Stimulated activated CD8-positive, alpha-beta memory T cell treated with anti-CD3 and anti-CD28 coated beads, Interleukin-4, amount 100 ng/mL, for 1 hour (primary cell): Measurements from ENCODE around the gene IREB2.

Experiments
- DNase-seq, 2 donors: peaks; one replicate each; pipeline ENCODE4 v3.0.0-alpha.2; 2020; ENCODE audit warnings: low read depth in 2 of 2, low spot score in 1 of 2

Gene IREB2

DNA sequence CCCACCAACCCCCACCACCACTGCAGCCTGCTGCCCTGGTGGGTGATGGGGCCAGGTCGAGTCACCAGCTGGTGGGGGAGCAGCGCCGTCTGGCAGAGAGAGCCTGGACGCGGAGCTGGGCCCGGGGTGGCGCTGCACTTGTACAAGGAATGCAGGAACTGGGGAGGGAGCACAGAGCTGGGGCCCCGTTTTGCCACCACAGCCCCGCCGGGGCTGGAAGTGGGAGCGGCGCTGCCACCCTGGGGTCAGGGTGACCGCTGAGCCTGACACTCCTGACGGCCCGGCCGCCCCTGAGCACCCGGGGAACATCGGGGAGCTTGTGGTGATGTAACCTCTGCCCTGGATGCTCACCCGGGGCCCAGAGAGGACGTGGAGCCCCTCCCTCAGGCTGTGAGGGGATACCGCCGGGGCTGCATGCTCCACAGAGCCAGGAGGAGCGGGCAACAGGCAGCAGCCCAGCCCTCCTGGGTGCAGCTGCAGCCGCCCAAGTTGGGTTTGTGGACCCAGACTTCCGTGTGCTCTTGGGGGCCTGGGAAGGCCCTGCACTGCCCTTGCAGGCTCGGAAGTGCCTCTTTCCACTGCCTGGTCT is 32.6 kb upstream of the IREB2 start:
- no peak for DNase-seq

DNA sequence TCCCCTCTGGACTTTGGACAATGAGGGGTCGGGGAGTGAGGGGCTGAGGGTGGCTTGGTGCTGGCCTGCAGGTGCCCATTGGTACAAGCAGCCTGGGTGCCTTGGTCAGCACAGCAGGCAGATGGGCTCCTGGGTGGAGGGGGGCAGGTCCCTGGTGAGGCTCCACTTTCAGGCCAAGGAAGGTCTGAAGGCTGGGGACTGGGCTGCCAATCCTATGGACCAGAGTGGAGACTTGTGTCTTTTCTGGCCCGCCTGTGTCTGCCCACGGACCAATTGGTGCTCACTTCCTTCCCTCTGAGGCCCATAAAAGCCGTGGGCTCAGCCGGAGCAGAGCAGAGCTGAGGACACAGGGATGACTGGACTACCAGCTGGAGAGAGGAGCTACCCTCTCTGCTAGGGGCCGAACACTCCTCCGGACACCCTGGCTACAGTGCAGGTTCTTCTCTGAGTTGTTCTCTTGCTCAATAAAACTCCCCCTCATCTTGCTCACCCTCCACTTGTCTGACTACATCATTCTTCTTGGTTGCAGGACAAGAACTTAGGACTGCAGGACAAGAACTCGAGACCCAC is 31.9 kb upstream of the IREB2 start:
- DNase-seq, result no peak

DNA sequence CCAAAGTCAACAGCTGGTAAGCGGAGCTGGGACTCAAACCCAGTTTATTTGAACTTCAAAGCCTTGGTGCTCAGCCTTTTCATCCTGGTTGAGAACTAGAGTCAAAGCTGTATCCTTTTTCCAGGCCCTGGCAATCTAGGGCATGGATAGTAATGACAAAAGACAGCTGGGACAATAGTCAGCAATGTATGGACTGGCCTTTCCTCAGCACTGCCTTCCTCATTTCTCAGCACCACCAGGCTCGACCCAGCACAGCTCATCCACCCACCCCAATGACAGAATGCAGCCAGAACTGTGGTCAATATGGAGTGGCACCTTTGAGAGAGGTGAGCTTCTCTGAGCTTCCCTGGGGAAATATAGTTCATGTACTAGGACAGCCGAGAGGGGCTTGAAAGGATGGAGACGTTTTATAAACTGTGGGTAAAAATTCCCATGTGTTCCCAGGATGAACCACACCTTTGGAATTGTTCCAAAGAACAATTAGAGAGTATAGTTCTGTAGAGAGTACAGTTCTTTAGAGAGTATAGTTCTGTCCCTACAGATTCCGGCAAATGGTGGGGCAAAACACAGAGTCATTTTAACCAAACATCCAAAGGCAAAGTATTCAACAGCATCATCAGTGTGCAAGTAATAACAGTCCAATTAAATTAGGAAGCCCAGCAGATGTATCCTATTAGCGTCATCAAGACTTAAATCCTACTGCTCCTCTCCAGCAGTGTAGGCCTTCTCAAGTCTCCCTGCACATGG is 30.2 kb upstream of the IREB2 start:
- DNase-seq, result no peak

DNA sequence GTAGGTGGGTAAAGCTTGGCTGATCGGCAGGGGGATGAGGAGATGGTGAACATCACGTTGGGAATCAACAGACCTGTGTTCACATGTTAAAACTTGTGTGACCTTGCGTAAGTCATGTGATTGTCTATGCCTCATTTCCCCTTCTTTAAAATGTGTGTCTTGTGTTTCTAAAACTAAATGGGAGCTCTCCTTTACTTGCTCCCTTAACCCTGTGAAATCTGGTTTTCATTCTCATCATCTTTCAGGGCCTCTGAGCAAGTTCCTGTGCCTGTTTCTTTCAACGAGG is 29.7 kb upstream of the IREB2 start:
- DNase-seq, result no peak

DNA sequence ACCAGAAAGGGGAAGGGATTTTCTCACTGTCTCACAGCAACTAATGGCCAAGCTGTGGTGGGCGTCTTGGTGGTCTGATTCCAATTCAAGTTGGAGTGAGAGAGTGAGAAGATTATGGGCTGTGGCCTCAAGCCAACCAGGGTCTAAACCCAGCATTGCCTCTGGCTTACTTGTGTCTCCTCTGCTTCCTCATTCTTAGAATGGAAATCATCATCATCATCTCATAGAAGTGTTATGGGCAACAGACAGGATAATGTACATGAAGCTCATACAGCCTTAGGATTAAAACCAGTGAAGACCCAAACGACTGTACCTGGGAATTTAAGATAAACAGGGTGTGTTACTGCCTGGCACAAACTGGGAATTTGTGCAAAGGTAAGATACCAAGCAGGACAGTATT is 29.1 kb upstream of the IREB2 start:
- DNase-seq, result no peak

DNA sequence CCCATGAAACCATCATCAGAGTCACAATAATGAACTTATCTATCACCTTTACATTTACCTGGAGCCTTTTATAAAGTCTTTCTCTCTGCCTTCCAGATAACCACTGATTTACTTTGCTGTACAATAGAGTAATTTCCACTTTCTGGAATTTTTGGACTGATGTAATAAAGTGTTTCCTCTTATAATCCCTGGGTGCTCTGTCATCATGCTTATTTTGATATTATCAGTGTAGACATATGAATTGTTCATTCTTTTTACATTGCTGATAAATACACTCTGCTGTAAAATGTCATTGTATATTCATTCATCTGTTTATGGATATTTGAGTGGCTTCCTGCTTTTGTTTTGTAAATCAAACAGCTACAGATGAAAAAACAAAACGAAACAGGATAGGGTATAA is 27.0 kb upstream of the IREB2 start:
- DNase-seq, result no peak

DNA sequence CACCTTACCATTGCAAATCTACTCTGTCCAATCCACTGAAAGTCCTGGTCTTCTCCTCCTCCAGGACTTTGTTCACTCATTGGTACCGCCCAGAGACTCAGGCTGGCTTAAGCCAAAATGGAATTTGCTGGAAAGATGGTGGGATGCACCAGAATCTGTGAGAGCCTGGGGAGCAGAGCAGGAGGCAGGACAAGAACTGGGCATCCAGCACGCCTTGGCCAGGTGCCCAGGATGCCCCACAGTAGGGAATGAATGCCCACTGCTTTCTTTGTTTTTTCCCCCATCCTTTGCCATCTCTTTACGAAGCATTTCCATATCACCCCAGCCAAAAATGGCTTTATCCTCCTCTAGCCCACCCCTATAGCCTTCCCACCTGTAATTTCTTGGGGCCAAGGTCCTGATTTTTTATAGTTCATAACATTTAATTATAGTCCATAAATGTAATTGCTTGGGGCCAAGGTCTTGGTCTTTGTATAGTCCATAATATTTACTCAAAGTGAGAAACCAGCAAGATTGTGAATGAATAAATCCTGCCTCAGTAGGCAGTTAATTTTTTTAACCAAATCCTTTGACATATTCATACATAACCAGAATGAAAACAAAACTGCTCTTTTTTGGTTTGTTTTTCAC is 23.3 kb upstream of the IREB2 start:
- DNase-seq, result no peak

DNA sequence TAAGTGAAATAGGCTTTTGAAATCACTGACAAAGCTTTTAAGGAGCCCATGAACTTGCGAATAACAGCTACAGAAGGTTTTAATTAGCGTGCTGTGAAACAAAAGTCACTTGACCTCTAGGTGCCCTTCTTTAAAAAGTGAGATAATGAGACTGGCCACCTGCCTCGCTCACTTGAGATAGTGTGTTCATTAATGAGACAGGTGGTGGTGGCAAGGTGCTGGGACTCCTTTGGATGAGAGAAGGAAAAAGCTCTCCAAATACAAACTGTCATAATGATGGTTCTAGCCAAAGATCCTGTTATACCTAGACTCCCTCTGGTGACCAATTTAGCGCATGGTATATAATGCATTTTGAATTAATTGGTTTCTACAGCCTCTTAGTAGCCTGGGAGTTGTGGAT is 22.7 kb upstream of the IREB2 start:
- DNase-seq, result no peak

DNA sequence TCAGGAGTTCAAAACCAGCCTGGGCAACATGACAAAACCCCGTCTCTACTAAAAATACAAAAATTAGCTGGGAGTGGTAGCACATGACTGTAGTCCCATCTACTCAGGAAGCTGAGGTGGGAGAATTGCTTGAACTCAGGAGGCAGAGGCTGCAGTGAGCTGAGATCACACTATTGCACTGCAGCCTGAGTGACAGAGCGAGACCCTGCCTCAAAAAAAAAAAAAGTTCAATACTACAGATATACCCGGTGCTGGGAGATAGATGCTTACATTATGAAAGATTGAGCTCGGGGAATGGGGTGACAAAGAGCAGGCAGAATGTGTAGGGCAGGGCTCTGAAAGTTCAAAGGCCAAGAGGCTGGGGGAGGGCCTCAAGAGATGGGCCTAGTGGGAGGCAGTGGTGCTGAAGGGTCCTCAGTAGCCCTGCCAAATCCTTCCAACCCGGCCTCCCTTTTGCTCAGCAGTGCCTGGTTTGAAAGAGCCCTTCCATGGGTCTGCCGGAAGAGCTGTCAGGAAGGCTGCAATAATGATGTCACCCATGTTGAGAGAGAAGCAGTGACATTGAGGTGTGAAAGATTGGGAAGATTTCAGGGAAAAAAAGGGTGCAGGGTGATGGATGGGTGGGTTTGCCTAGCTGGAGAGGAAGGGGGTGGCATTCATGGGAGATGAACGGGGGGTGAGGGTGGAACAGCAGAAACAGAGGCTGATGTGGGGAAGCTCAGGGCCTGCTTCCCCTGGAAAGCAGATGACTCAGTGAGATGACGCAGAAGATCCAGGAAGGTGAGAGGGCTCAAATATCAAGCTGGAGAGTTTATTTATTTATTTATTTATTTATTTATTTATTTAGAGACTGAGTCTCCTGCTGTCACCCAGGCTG is 20.0 kb upstream of the IREB2 start:
- DNase-seq, result no peak

DNA sequence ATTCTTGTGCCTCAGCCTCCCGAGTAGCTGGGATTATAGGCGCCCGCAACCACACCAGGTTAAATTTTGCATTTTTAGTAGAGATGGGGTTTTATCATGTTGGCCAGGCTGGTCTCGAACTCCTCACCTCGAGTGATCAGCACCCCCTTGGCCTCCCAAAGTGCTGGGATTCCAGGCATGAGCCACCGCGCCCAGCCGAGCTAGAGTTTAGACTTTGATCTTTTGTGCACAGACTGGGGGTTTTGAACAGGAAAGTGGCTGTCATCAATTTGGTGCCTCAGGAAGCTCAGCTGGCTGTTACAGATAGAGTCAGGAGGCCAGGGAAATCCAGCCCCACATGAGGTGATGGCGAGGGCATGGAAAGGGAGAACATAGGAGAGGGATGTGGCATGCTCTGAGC is 19.3 kb upstream of the IREB2 start:
- no peak for DNase-seq

DNA sequence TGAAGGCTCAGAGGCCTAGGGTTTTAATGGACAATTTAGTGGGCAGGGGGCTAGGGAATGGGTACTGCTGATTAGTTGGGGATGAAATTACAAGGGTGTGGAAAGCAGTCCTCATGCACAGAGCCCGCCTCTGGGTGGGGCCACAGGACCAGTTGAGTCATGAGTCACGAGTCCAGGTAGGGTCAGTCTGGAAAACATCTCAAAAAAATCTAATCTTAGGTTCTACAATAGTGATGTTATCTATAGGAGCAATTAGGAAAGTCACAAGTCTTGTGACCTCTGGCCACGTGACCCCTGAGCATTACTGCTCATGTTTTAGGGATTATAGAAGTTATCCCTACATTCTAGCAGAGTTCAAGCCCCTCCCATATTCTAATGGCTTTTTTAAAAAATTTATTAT is 18.6 kb upstream of the IREB2 start:
- no peak for DNase-seq

DNA sequence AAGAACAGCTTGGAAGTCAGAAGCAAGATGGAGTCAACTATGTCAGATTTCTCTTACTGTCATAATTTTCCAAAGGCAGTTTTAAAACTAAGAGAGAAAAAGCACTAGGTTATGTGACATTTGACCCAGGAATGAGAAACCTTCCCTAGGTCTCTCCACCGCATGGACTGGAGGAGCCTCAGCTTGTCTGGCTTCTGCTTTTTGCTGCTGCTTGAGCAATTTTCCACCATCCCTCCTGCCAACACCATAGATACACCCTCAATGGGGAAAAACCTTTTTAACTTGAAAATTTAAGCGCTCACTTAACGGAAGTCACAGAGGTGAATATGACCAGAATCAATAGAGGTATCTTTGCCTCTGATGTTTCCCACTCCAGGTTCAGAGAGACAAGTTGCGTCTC is 17.8 kb upstream of the IREB2 start:
- DNase-seq, result no peak

DNA sequence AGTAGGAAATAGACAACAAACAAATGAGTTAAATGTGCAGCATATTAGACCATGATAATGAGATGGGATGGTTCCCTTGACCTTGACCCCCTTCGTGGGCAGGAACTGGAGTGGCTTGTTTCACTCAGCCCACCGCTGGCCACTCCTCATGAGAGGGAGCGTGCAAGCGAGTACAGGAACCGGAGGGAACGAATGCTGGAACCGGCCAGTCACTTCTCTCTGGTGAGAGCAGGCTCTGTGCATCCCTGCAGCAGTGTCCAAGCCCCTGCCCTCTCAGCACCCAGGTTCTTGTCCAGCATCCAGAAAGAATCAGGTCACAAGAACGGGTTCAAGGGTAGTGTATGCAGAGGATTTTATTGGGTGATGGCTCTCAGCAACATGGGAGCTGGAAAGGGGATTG is 17.2 kb upstream of the IREB2 start:
- no peak for DNase-seq

DNA sequence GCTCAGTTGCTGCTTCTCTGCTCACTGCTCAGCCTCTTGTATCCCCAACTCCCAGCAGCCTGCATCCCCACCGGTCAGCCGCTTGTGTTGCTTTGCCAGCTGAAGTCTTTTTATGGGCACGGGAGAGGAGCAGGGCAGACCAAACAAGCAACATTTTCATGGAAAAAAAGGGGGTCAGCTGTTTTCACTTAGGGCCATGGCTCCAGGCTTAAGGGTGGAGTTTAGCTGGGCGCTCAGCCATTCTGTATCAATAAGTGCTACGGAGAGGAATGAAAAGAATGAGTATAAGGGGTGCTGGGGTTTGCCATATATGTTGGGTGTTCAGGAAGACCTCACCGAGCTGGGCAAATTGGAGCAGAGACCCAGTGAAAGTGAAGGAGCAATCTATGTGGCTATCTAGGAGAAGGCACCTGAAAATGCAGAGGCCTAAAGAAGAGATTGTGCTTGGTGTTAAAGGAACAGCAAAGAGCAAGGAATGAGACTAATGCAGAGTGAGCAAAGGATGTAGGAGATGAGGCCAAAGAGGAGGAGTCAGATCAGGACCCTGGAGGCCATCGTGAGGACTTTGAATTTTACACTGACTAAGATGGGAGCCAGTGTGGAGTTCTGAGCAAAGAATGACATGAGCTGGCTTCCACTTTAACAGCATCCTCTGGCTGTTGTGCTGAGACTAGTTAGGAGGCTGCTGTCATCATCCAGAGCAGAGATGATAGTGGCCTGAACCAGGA is 16.6 kb upstream of the IREB2 start:
- DNase-seq, result no peak

DNA sequence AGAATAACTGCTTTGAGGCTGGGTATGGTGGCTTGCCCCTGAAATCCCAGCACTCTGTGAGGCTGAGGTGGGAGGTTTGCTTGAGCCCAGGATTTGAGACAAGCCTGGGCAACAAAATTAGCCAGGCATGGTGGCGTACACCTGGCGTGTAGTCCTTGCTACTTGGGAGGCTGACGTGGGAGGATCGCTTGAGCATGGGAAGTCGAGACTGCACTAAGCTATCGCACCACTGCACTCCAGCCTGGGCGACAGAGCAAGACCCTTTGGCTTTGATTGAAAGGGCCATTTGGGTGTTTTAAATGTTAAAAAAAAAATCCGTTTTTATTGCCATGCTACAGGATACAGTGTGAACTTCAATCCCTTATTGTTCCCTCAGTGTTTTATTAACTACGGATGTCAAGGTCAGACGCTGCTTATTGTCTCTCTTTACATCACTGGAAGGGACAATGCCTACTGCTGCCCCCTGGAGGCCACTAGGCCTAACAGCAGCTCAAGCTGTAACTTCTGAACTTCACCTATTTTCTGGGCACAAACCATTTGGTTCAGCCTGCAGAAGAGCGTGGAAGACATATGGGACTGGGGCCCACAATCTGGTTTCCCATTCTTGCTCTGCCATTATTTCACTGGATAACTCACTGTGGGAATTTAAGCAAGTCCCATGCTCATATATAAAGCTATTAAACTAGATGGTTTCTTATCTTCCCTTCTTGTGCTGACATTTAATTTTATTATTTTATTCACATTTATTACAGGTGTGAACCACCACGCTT is 15.3 kb upstream of the IREB2 start:
- peak in 1 of 2 donors; percentile 31 for DNase-seq

DNA sequence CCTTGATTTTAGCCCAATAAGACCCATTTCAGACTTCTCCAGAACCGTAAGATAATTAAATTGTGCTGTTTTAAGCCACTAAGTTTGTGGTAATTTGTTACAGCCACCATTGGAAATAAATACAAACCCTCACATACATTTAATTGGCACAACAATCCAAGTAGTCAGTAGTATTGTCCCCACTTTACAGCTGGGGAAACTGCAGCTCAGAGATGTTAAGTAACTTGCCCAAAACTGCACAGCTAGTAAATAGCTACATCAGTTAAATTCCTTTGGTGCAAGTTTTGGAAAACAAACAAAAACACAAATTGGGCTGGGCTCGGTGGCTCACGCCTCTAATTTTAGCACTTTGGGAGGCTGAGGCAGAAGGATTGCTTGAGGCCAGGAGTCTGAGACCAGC is 13.3 kb upstream of the IREB2 start:
- no peak for DNase-seq

DNA sequence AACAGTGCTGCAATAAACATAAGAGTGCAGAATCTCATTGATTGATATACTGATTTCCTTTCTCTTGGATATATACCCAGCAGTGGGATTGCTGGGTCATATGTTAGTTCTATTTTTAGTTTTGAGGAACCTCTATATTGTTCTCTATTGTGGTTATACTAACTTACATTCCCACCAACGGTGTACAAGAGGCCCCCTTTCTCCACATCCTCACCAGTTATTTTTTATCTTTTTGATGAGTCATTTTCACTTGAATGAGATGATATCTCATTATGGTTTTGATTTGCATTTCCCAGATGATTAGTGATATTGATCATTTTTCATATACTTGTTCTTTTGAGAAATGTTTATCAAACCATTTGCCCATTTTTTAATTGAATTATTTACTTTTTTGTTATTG is 12.4 kb upstream of the IREB2 start:
- DNase-seq, result no peak

DNA sequence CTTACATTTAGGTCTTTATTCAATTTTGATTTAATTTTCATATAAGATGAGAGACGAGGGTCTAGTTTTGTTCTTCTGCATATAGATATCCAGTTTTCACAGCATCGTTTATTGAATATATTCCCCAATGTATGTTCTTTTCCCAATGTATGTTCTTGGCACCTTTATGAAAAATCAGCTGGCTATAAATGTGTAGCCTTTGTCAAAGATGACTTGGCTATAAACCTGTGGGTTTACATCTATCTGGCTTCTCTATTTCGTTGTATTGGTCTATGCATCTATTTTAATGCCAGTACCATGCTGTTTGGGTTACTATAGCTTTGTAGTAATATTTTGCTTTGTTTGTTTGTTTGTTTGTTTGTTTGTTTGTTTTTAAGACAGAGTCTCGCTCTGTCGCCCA is 11.7 kb upstream of the IREB2 start:
- DNase-seq, result no peak

DNA sequence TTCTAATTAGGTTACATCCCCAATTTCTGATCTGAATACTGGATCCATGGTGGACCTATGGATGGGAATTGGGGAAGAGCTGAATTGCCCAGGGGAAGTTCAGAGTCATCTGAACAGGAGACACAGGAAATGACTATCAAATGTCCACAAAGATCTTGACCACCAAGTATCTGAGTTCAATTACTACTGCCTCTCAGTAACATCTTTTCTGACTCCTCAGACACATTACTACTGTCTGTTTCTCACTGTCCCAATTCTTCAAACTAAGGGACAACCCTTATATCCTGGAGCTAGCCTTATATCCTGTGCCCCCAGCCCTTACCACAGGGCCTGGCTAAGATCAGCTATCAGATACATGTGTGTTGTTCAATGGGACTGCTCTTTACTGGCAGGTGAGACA is 10.1 kb upstream of the IREB2 start:
- no peak for DNase-seq

DNA sequence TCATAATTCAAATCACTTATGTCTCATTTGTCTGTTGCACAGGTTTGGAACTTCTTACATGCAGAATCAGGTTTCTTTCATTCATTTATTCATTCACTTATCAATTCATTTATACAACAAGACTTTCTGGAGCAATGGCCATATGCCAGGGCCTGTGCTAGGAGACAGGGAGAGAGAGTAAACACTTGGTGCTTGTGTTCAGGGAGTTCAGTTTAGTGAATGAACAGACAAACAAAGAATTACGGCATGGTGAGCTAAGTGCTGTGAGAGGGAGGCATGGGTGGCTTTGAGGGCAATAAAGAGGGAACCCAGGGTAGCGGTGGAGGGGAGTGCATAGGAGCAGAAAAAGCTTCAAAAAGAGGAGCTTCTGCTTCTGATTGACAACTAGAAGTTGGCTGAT is 8.5 kb upstream of the IREB2 start:
- no peak for DNase-seq
